Esophagus (tissue), 2 donors: Measurements from ENCODE around the gene HLA-DMA. TPM values are rescaled to one million over a fixed set of nuclear protein-coding genes. Genes with fewer than 3 reads are reported as not detected.
"Not testable (repeated sequence)": the region's sequence is repeated elsewhere in the genome, so short reads cannot be mapped to it uniquely, and the experiment has no call there.

Experiments used
- H3K27ac ChIP-seq, 2 donors: one replicate each; pipeline ENCODE4 v1.5.1; 2013; ENCODE audit warnings: low read depth in 2 of 2, mild to moderate bottlenecking in 2 of 2, inconsistent platforms in 1 of 2, low read length in 1 of 2, moderate library complexity in 1 of 2
- H3K27me3 ChIP-seq, 2 donors: one replicate each; pipeline ENCODE4 v1.6.1; 2013; ENCODE audit warnings: low read length in 2 of 2, control low read depth in 1 of 2, mild to moderate bottlenecking in 1 of 2; ENCODE audit not compliant: insufficient read depth in 2 of 2, control insufficient read depth in 1 of 2
- H3K36me3 ChIP-seq, 2 donors: one replicate each; pipeline ENCODE4 v1.6.1; 2013; ENCODE audit warnings: low read length in 1 of 2; ENCODE audit not compliant: control insufficient read depth in 2 of 2, insufficient read depth in 2 of 2
- H3K4me1 ChIP-seq, 2 donors: one replicate each; pipeline ENCODE4 v1.6.1; 2013; ENCODE audit warnings: low read length in 1 of 2; ENCODE audit not compliant: control insufficient read depth in 2 of 2, insufficient read depth in 2 of 2
- H3K4me3 ChIP-seq, 2 donors: one replicate each; pipeline ENCODE4 v1.5.1; 2013; ENCODE audit warnings: low read length in 2 of 2, mild to moderate bottlenecking in 2 of 2, low read depth in 1 of 2, moderate library complexity in 1 of 2
- H3K9me3 ChIP-seq, 2 donors: one replicate each; pipeline ENCODE4 v1.6.1; 2013; ENCODE audit warnings: mild to moderate bottlenecking in 2 of 2, low read depth in 1 of 2, low read length in 1 of 2, moderate library complexity in 1 of 2; ENCODE audit not compliant: control insufficient read depth in 2 of 2, insufficient read depth in 1 of 2
- WGBS, 2 donors: extraction: QIAGEN DNeasy Blood & Tissue Kit; methylation state at CpG; one replicate each; pipeline ENCODE4 v1.1.7; 2013; 5-methylcytosine and 5-hydroxymethylcytosine counted together
- polyA plus RNA-seq, 2 donors: library from polyadenylated mRNA; stranded (reverse); fragments of 200-250 nt; gene quantifications; one replicate each; pipeline ENCODE4 v1.2.3, GENCODE V29; 2013
- donor health status: healthy with polysubstance abuse.
- donor health status: Bipolar disorder and iron deficiency.

HLA-DMA gene
- polyA plus RNA-seq, 2 donors: 11.3 to 14.4 TPM

DNA sequence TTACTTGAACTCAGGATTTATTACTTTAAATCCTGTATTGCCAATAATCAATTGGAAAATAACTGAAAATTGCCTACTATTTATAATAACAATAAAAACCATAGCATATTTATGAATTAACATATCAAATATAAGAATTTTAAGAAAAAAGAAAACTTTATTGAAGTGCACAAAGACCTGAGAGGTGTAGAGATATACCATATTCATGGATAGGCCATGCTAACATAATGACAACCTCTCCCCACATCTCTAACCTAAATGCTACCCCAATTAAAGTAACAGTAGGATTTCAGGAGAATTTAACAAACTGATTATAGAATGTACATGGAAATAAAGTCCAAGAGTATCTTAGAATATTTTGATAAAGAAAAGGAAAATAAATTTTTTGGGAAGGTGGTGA is 6.9 kb downstream of the HLA-DMA start:
- no peaks in the 10 kb centered on the region for H3K4me1 ChIP-seq
- H3K36me3 ChIP-seq: peaks cover 0 to 5% of the 10 kb centered on the region in 2 donors
- H3K27me3 ChIP-seq: no peaks in the 10 kb centered on the region
- no peaks in the 10 kb centered on the region for H3K9me3 ChIP-seq
- H3K27ac ChIP-seq: no peak overlapping the region
- no peak overlapping the region for H3K4me3 ChIP-seq

GRCh38 chr6:32945108-32945760 is 7.7 kb downstream of the HLA-DMA start:
- Histone ChIP-seq H3K4me1 (no peaks in the 10 kb centered on the region), H3K9me3 (no peaks in the 10 kb centered on the region), H3K27me3 (no peaks in the 10 kb centered on the region), H3K36me3 (peaks cover 0 to 5% of the 10 kb centered on the region in 2 donors), H3K4me3 (no peak overlapping the region), H3K27ac (no peak overlapping the region)
- 76 to 80% methylated on average over 9 of the region's 9 CpGs for WGBS, 2 donors

GRCh38 chr6:32943864-32944649 is 8.8 kb downstream of the HLA-DMA start:
- Histone ChIP-seq H3K4me3 (no peak overlapping the region), H3K27ac (no peak overlapping the region)
- 76 to 80% methylated on average over 4 of the region's 4 CpGs for WGBS, 2 donors

GRCh38 chr6:32942555-32943123 is 10.3 kb downstream of the HLA-DMA start:
- not testable (repeated sequence) for H3K36me3 ChIP-seq, H3K27ac ChIP-seq, H3K4me3 ChIP-seq, H3K4me1 ChIP-seq, H3K9me3 ChIP-seq, H3K27me3 ChIP-seq
- WGBS, 2 donors: 85% methylated on average over 9 of the region's 9 CpGs

More at GRCh38 chr6:32943864-32944649, 8.8 kb downstream of the HLA-DMA start:
- peaks cover 0 to 2% of the 10 kb centered on the region in 2 donors for H3K36me3 ChIP-seq
- no peaks in the 10 kb centered on the region for H3K4me1 ChIP-seq
- no peaks in the 10 kb centered on the region for H3K9me3 ChIP-seq
- no peaks in the 10 kb centered on the region for H3K27me3 ChIP-seq

DNA sequence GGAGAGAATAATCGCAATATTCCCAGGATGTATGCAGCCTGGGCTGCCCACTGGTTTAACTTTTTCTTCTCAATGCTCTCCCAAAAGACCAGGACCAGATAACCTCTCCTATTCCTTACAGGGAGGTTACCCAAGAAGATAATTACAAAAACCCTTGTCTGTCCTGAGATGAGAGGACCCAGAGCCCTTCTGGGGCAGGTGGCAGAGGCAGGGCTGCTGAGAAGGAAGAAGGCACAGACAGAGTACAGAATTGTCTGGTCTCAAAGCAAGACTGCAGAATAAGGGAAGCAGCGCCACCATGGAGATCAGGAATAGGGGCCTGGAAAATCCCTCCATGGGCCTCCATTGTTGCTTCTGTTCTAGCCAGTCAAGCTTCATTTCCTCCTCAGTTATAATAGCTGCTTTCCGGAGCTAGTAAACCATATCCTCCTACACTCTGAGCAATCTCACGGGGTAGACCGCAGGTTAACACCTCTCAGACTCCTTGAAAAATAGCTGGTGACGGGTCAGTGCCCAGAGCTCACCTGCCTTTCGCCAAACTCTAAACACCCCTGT is 11.6 kb downstream of the HLA-DMA start:
- H3K36me3 ChIP-seq: no peaks in the 10 kb centered on the region
- 47 to 58% methylated on average over 7 of the region's 7 CpGs for WGBS, 2 donors
- no peaks in the 10 kb centered on the region for H3K4me1 ChIP-seq
- no peaks in the 10 kb centered on the region for H3K27me3 ChIP-seq
- no peak overlapping the region for H3K4me3 ChIP-seq
- peak overlapping the region; percentile 69 to 88 for H3K27ac ChIP-seq
- no peaks in the 10 kb centered on the region for H3K9me3 ChIP-seq

- Histone ChIP-seq H3K27me3 (no peaks in the 10 kb centered on the region), H3K27ac (peak within 1 kb of the TSS; percentile 69 to 88), H3K9me3 (no peaks in the 10 kb centered on the region), H3K4me1 (no peaks in the 10 kb centered on the region), H3K36me3 (no peaks in the 10 kb centered on the region), H3K4me3 (peak within 1 kb of the TSS; percentile 27)
- WGBS, 2 donors: 10% methylated on average over 9 of the region's 9 CpGs
Measured at GRCh38 chr6:32940656-32941213, 12.2 kb downstream of the HLA-DMA start, which contains the start of gene HLA-DMB. TSS of gene HLA-DMB (minus strand) at chr6:32941028. CDS start at chr6:32940807, 221 bp downstream.

DNA sequence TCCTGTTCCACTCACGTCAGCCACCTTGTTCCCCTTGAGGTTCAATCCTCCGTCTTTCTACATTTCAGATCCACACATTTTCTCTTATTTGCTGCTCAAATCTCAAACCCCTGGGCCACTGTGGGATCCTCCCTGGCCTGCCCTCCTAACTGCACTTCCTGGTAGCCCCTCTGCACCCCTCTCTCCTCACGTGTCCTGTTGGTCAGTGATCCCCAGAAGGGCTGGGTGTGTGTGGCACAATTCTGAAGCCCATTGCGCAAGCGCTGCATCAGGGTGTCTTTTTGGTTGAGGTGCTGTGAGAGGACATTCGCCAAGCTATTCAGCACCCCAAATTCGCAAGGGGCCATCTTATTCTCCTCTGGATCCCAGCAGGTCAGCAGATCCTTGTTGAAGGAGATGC is 14.4 kb downstream of the HLA-DMA start:
- WGBS, 2 donors: 86 to 92% methylated on average over 7 of the region's 7 CpGs
- no peak overlapping the region for H3K27ac ChIP-seq
- no peaks in the 10 kb centered on the region for H3K4me1 ChIP-seq
- H3K36me3 ChIP-seq: no peaks in the 10 kb centered on the region
- H3K9me3 ChIP-seq: no peaks in the 10 kb centered on the region
- no peak overlapping the region for H3K4me3 ChIP-seq
- no peaks in the 10 kb centered on the region for H3K27me3 ChIP-seq

DNA sequence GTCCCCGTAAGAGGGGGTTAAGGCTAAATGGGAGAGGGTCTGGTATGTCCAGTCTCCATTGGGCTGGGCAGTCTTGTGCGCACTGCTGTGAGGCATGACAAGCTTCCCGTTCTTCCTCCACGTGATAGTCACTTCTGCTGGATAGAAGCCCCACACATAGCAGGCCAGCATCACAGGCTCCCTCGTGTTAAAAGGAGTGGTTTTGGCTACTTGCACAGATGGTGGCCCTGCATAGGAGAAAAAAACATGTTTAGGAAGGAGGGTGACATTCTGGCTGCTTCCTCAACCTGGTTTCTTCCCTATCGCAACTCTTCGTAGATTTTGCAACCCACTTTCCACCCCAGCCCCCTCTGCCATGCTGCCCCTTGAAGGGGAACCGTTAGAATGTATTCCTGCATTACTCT is 15.7 kb downstream of the HLA-DMA start:
- H3K9me3 ChIP-seq: no peaks in the 10 kb centered on the region
- H3K27me3 ChIP-seq: no peaks in the 10 kb centered on the region
- H3K36me3 ChIP-seq: no peaks in the 10 kb centered on the region
- peak overlapping the region in 1 of 2 donors; percentile 22 for H3K27ac ChIP-seq
- 77 to 82% methylated on average over 8 of the region's 8 CpGs for WGBS, 2 donors
- H3K4me3 ChIP-seq: no peak overlapping the region
- H3K4me1 ChIP-seq: no peaks in the 10 kb centered on the region
